HT-29 (cell line): ENCODE results near the gene TTC32. TPM values are rescaled to one million over a fixed set of nuclear protein-coding genes. Genes with fewer than 3 reads are reported as not detected.
"Not testable (repeated sequence)": the region's sequence is repeated elsewhere in the genome, so short reads cannot be mapped to it uniquely, and the experiment has no call there.

Experiments used
- DNase-seq: peaks from one replicate; pipeline ENCODE4 v3.0.0-alpha.2; 2015; ENCODE audit warnings: low spot score
- total RNA-seq: library from RNA; depleted of rRNA; stranded (reverse); fragments of >200 nt; shearing (Covaris generic); gene quantifications from 2 replicates; pipeline ENCODE4 v1.2.3, GENCODE V29; 2014

Gene TTC32
- total RNA-seq, 1 experiment from 2014 or later, result 9.7 TPM

- DNase-seq, result peak; percentile 41
These were observed 1.5 kb downstream of the TTC32 start for GRCh38 chr2:19899985-19900930.

GRCh38 chr2:19898592-19899329 is 3.0 kb downstream of the TTC32 start:
- DNase-seq, result no peak

DNA sequence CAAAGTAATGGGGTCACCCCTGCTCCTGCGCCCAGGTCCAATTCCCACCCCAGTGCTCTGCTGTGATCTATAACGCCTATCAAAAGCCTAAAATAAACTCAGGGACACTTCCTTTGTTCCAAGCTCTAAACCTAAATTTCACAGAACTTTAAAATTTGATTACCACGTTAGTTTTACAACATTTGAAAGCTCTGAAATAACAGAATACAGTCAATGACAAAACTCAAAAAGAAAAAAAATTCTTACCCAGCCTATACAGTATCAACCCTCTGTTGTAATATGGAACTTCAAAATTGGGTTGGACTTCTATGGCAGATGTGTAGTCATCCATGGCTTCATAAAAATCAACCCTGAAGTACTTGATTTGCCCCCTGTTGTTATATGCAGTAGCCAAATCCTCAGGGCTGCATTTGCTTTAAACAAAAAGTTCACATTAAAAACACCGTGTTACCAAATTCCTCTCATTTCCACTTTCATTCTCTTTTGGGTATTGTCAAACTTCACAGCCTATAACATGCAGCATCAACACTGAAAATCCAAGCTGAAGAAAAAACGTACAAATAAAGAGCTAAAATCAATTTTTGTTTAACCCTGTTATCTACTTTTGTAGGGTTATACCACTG is 4.0 kb downstream of the TTC32 start:
- DNase-seq, result no peak

GRCh38 chr2:19895535-19895934 is 6.2 kb downstream of the TTC32 start:
- DNase-seq, result no peak

GRCh38 chr2:19894134-19894792 is 7.5 kb downstream of the TTC32 start:
- DNase-seq, result no peak

DNA sequence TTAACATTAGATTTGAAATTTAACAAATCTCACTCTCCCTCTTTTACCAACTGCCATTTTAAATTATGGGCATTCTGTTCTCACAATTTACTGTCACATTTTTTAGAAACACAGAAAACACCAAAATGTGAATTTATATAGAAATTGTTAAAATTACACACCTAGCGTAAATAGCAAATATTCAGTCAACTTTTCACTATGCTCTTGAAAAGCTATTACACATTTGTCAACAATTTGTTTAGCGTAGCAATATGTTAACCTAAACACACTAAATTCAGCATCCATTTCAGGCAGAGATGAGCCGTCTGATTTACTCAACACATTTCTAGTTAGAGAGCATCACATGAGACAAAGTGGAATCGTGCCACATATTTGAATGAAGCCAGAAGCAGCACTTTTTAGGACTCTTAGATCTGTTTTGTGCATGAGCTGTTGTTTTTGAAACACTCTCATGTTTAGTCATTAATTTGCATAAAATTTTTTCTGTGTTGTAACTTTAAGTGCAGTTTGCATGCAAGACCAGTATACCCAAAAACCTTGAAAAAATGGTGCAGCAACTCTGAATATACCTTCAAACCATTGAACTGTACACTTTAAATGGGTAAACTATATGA is 8.2 kb downstream of the TTC32 start:
- DNase-seq, result no peak

DNA sequence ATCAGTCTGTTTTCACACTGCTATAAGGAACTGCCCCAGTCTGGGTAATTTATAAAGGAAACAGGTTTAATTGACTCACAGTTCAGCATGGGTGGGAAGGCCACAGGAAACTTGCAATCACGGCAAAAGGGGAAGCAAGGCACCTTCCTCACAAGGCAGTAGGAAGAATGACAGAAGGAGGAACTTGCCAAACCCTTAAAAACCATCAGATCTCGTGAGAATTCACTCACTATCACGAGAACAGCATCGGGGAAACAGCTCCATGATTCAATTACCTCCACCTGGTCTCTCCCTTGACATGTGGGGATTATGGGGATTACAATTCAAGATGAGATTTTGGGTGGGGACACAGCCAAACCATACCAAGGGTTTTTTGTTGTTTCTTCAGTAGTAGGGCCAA is 9.8 kb downstream of the TTC32 start:
- not testable (repeated sequence) for DNase-seq

GRCh38 chr2:19890104-19890503 is 11.7 kb downstream of the TTC32 start:
- no peak for DNase-seq

DNA sequence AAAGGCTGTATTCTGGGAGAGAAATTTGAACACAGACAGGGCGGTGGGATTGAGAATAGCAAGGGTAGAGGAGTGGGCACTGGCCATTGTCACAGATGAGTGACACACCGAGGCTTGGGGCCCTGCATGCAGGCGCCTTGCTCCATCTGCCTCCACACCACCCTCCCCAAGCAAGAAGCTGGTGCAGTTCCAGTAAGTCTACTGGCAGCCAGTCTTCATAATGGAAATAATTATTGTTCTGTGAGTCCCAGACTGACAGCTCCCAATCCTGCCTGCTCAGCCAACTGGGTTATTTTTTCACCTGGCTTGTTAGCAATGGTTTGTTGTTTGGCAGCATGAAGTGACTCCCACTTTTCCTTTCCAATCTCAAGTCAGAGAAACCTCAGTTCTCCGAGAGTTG is 13.0 kb downstream of the TTC32 start:
- no peak for DNase-seq

DNA sequence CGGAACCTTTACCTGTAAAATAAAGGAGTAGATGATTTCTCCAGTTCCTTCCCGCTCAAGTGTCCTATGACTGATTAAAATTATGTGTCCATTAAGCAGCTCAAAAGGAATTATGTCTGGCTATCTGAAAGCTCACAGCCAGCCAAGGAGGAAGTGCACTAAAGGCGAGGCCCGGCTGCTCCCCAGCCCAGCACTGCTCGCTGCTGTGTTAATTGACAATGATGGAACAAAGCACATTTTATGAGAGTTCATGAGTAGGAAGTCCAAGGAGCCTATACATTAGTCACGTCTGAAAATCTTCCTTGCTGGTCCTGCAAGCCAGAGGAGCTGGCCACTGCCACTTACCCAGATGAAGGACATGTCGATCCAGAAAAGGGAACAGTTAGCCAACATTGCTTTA is 14.3 kb downstream of the TTC32 start:
- DNase-seq, result peak; percentile 52

- DNase-seq, result no peak
These were observed 15.5 kb downstream of the TTC32 start for GRCh38 chr2:19886261-19886660.

DNA sequence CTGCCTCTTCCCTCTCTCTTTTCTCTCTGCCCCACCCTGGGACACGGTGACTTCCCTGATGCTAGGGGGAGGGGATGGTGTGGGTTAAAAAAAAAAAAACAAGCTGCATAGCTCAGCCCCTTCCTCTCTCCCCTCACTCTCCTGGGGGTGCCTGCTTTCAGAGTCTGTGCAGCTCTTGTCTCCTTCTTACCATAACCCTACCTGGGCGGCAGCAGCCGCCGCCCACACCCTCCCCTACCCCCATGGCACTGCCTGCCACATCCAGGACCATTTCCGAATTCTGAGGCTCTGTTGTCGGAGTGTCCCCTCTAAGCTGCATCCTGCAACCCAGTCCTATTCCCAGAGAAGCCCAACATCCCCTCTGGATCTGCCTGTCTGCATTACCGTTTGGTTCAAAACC is 16.0 kb downstream of the TTC32 start:
- no peak for DNase-seq

DNA sequence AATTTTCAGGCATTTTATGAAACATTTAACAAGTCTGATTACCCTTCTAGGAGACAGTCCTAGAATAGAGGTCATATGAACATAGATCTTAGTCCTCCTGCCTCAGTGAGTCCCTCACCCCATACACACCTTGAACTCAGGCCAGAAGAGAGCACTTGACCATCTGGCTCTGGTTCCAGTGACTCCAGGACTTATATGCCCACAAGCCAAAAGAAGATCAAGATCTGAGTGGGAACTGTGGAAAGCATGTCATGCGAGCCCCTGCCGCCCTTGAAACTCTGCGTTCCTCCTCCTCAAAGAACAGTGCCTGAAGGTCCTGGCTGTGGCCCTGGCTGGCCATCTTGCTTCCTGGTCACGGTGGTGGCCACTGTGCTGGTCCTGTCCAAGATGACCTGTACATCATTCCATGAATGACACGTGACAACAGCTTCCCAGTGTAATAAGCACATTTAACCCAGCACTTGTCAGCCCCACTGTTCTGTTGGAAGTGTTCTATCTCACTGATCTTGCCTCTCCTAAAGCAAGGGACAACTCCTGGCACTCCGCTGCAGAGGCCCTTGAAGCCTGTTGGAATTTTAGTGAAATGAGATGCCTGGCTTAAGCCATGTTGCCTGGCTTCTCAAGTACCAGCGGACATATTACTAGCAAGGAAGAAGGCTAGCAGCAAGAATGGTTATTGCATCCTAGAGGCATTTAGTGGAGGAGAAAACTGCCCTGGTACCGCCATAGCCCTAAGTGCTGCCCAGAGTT is 17.6 kb downstream of the TTC32 start:
- no peak for DNase-seq

DNA sequence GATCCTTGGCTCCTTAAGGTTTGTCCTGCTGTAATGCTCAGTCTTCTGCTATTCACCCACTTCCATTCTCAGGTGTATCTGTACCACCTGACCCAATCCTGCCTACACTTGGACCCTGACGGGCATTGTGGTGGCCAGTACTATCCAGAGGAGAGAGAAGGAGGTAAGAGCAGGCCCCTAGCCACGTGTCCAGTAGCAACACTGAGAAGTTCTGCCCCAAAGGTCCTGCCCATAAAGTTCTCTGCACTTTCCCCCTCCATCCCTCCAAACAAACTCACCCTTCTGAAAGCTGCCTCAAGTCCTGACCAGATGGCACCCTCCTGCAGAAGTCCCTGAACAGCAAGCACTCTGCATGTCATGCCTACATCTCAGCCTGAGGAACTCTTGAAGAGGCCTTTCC is 18.3 kb downstream of the TTC32 start:
- DNase-seq, result no peak

DNA sequence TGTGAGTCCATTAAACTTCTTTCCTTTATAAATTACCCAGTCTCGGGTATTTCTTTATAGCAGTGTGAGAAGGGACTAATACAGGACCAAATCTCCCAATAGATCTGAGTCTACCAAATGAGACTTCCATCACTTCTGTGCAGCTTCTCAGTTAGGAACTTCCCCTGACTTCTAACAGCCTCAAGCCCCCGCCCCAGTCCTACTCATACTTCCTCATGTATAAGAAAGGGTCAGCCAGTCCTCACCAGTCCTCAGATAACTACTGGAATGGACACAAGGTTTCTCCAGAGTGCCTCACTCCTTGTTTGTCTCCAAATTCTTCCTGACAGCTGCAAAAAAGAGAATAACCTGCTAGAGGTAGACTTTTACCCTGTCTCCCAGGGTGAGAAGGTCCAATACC is 19.5 kb downstream of the TTC32 start:
- no peak for DNase-seq

DNA sequence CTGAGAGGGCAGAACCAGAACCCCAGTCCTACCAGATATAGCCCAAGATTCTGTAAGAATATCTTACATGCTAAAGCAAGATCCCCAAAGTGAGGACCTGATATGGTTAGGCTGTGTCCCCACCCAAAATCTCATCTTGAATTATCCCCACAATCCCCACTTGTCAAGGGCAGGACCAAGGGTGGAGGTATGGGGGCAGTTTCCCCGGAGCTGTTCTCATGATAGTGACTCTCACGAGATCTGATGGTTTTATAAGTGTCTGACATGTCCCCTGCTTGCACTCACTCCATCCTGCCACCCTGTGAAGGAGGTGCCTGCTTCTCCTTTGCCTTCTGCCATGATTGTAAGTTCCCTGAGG is 19.9 kb downstream of the TTC32 start:
- no peak for DNase-seq

DNA sequence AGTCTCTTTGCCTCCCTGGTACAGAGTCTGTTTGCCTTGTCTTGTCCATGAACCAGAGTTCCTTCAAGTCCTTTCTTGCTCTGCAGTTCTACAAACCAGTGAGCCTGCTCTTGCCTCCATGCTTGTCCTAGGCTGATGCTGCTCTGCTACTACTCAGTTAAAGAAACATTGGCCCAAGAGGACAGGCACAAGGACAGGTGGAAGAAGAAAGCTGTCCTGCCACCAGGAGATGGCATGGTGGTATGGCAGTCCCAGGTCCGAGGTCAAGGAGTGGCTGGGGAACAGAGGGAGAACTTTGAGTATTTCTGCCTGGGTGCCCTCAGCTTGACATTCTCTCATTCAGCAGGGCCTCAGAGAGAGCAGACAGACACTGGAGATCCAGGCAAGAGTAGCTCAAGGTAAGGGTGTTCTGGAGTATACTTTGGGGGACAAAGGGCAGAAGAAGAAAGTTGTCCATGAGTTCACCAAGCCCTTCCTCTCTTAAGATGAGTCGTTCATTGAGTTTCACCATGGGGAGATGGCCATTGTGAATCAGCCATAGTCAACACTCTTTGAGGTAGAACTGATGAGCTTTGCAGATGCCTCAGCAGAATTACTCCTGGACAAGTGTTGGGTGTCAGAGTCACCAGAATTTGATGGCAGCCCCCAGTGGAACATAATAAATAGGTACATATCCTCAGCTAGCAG is 20.4 kb downstream of the TTC32 start:
- no peak for DNase-seq

GRCh38 chr2:19880191-19880590 is 21.6 kb downstream of the TTC32 start:
- not testable (repeated sequence) for DNase-seq

GRCh38 chr2:19879120-19879519 is 22.7 kb downstream of the TTC32 start:
- DNase-seq, result no peak
